HEK293T (cell line): ENCODE measurements around the gene ADORA3.

Source experiments
- ARNT ChIP-seq: fragments of 450-650 bp; IDR thresholded peaks from 2 replicates; pipeline ENCODE4 v1.6.1; 2017; ENCODE audit warnings: mild to moderate bottlenecking
- BHLHE40 ChIP-seq: fragments of 450-650 bp; IDR thresholded peaks from 2 replicates; pipeline ENCODE4 v1.6.1; 2016; ENCODE audit warnings: mild to moderate bottlenecking, moderate library complexity, borderline replicate concordance
- CTBP1 ChIP-seq: fragments of 450-650 bp; IDR thresholded peaks from 2 replicates; pipeline ENCODE4 v1.6.1; 2016; ENCODE audit warnings: borderline replicate concordance
- FOXA1 ChIP-seq: fragments of 450-650 bp; IDR thresholded peaks from 2 replicates; pipeline ENCODE4 v1.6.1; 2016; ENCODE audit warnings: mild to moderate bottlenecking
- FOXM1 ChIP-seq: fragments of 450-650 bp; IDR thresholded peaks from 2 replicates; pipeline ENCODE4 v1.6.1; 2017; ENCODE audit warnings: mild to moderate bottlenecking, borderline replicate concordance
- HDGF ChIP-seq: fragments of 450-650 bp; IDR thresholded peaks from 2 replicates; pipeline ENCODE4 v1.6.1; 2017; ENCODE audit warnings: antibody characterized with exemption, borderline replicate concordance
- LEF1 ChIP-seq: fragments of 450-650 bp; IDR thresholded peaks from 2 replicates; pipeline ENCODE4 v1.6.1; 2017; ENCODE audit warnings: mild to moderate bottlenecking, borderline replicate concordance
- SP1 ChIP-seq: fragments of 450-650 bp; IDR thresholded peaks from 2 replicates; pipeline ENCODE4 v1.6.1; 2017
- TF ChIP-seq, protein P1 (sequence below): fragments of 450-650 bp; IDR thresholded peaks from 2 replicates; pipeline ENCODE4 v1.6.1; 2016

DNA sequence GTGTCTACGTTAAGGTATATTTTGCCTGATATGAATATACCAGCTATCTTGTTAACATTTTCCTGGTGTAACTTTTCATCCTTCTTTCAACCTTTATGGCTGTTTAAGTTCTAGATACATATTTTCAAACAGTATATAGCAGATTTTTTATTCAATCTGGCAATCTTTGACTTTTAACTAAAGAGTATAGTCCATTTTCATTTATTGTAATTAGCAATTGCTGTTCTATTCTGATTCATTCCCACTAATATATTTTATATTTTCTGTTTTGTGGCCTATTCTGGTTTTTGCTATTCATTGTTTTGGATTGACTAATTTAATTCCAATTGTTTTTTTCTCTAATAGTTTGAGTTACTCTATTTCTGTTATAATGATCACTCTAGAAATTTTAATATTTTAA is 37.0 kb downstream of the ADORA3 start:
- TF ChIP-seq BHLHE40 (no peak), FOXA1 (no peak), HDGF (no peak), SP1 (no peak), LEF1 (no peak), CTBP1 (no peak), ARNT (no peak), FOXM1 (no peak)
- TF ChIP-seq, protein P1, sequence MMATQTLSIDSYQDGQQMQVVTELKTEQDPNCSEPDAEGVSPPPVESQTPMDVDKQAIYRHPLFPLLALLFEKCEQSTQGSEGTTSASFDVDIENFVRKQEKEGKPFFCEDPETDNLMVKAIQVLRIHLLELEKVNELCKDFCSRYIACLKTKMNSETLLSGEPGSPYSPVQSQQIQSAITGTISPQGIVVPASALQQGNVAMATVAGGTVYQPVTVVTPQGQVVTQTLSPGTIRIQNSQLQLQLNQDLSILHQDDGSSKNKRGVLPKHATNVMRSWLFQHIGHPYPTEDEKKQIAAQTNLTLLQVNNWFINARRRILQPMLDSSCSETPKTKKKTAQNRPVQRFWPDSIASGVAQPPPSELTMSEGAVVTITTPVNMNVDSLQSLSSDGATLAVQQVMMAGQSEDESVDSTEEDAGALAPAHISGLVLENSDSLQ: no peak
